Adrenal gland (tissue), 12 donors: ENCODE measurements around the gene FOXN1. TPM values are rescaled to one million over a fixed set of nuclear protein-coding genes. Genes with fewer than 3 reads are reported as not detected.
A peak's percentile ranks its signal among the peaks of the same experiment; 100 is the strongest.

ENCODE experiments used
- DNase-seq, 7 donors: peaks; one replicate each; pipeline ENCODE4 v3.0.0-alpha.2; 2019 to 2020
- H3K27ac ChIP-seq, 5 donors: fragments of 200-600 bp; sonication (generic) in 4 of 5; 1 replicate in 3 of 5; 2 replicates in 2 of 5; pipeline versions ENCODE4 v1.5.1 to v1.8.0; 2016 to 2020; ENCODE audit warnings: mild to moderate bottlenecking in 1 of 5
- H3K27me3 ChIP-seq: fragments of 200-600 bp; 2 replicates; pipeline ENCODE4 v1.8.0; 2021
- H3K36me3 ChIP-seq, 2 donors: fragments of 200-600 bp; replicated peaks in 1 of 2; 1 replicate in 1 of 2; 2 replicates in 1 of 2; pipeline versions ENCODE4 v1.5.1 to v1.8.0; 2018 to 2022
- H3K4me1 ChIP-seq, 2 donors: fragments of 200-600 bp; replicated peaks in 1 of 2; 1 replicate in 1 of 2; 2 replicates in 1 of 2; pipeline versions ENCODE4 v1.5.1 to v1.8.0; 2018 to 2021
- H3K4me3 ChIP-seq, 4 donors: fragments of 200-600 bp; sonication (generic) in 3 of 4; one replicate each; pipeline ENCODE4 v1.5.1; 2016 to 2018
- H3K9me3 ChIP-seq, 3 donors: fragments of 200-600 bp; sonication (generic) in 1 of 3; replicated peaks in 1 of 3; 1 replicate in 2 of 3; 2 replicates in 1 of 3; pipeline versions ENCODE4 v1.5.1 to v1.8.0; 2016 to 2021
- POLR2A ChIP-seq, 2 donors: fragments of 450-650 bp; IDR thresholded peaks; one replicate each; pipeline ENCODE4 v1.6.1; 2017; ENCODE audit warnings: antibody characterized with exemption in 2 of 2, mild to moderate bottlenecking in 2 of 2, moderate library complexity in 1 of 2
- WGBS, 4 donors: extraction: QIAGEN DNeasy Blood & Tissue Kit in 2 of 4; methylation state at CpG; one replicate each; pipeline versions ENCODE4 v1.1.5 to v1.1.7; 2013 to 2017; 5-methylcytosine and 5-hydroxymethylcytosine counted together
- intact Hi-C, 2 donors: fragments of 100-400 bp; cut with DNase I; formaldehyde crosslinking; loops; one replicate each; pipeline versions ENCODE4 v1.14.1 to v1.15.0; 2022 to 2023
- polyA plus RNA-seq, 3 donors: library from polyadenylated mRNA; stranded (reverse); fragments of 200-250 nt in 2 of 3; fragments of 350-450 nt in 1 of 3; fragmentation: Illumina TruSeq in 1 of 3; extraction: RNeasy Lipid Tissue Mini Kit (QIAGEN cat#74804) in 1 of 3; gene quantifications; one replicate each; pipeline ENCODE4 v1.2.3, GENCODE V29; 2013 to 2014
- total RNA-seq, 9 donors: library from RNA; depleted of rRNA in 4 of 9; stranded (reverse); fragments of >200 nt in 4 of 9; fragments of 120-200 nt in 1 of 9; fragmentation: NEBNext Ultra II Directional in 1 of 9; extraction: Animal tissue kit (Norgen Biotek cat#: 25700) in 1 of 9; gene quantifications; one replicate each; pipeline versions ENCODE4 v1.1.0 to v1.2.4, GENCODE V29; 2013 to 2023
- TF ChIP-seq, protein P1 (sequence below), 6 experiments: fragments of 450-650 bp in 4 of 6; fragments of 200-600 bp in 2 of 6; sonication (generic) in 1 of 6; IDR thresholded peaks; 1 replicate in 5 of 6; 2 replicates in 1 of 6; pipeline versions ENCODE4 v1.5.1 to v1.8.0; 2016 to 2021; ENCODE audit warnings: antibody characterized with exemption in 6 of 6, mild to moderate bottlenecking in 2 of 6, moderate library complexity in 1 of 6
- donor health status: healthy with polysubstance abuse.
- donor health status: Bipolar disorder and iron deficiency.
- donor health status: DM: yes; HTN: yes; CAD: no.
- donor health status: DM: no; HTN: no; CAD: no.
- donor health status: DM: no; HTN: no; CAD: no.
- donor health status: DM: yes; HTN: yes; CAD: no.

The FOXN1 gene
- total and polyA plus RNA-seq, 12 donors = 0.06 TPM; not detected in 11

DNA sequence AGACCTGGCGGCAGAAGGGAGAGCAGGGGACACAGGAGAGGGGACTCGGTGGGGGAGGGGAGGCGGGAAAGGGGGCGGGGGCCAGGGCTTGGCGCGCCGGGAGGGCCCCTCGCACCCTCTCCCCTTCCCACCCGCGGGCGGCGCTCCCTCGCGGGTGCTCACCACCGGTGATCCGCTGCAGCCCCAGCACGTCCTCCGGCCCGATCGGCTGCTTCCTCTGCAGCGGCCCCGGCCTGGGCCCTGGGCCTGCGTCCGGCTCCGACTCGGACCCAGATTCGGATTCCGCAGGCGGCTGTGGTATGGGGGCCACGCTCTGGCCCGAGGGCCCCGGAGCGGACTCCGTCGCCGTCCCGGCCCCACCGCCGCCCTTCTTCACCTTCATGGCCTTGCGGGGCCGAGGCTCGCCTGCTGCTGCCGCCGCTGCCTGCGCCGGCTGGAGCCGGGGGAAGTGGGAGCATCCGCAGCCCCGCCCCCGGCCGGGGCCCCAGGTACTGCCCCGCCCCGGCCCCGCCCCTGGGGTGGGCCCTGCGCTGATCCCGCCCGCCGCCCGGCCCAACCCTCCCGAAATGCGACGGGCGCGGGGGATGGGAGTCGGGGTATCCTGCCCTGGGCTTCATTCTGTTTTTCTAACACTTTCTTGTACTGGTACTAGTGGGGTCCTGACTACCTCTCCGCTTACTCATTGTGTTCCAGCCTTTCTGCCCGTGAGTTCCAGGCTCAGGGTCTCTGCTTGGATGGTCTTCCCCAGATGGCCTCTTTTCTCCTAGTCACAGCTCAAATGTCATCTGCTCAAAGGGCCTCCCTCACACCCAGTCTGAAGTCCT is 46.2 kb downstream of the FOXN1 start, which contains the start of gene UNC119:
Gene UNC119 (minus strand): TSS at position 449 of the 824 bp plus-strand sequence. CDS start 67 bp downstream, at position 382.
- Histone ChIP-seq H3K4me1 (peaks cover 7 to 22% of the 10 kb centered on the region in 2 donors), H3K27me3 (no peaks in the 10 kb centered on the region), H3K27ac (peak within 1 kb of the TSS in 3 of 5 donors; percentile 62 to 72 (median 69)), H3K4me3 (peak within 1 kb of the TSS in 3 of 4 donors; percentile 65 to 93 (median 79)), H3K36me3 (peaks cover 0 to 40% of the 10 kb centered on the region in 2 donors), H3K9me3 (no peaks in the 10 kb centered on the region)
- intact Hi-C loops = no loop called here
- WGBS, 4 donors = 2% methylated on average over 17 to 67 of the region's 67 CpGs
- TF ChIP-seq, protein P1, sequence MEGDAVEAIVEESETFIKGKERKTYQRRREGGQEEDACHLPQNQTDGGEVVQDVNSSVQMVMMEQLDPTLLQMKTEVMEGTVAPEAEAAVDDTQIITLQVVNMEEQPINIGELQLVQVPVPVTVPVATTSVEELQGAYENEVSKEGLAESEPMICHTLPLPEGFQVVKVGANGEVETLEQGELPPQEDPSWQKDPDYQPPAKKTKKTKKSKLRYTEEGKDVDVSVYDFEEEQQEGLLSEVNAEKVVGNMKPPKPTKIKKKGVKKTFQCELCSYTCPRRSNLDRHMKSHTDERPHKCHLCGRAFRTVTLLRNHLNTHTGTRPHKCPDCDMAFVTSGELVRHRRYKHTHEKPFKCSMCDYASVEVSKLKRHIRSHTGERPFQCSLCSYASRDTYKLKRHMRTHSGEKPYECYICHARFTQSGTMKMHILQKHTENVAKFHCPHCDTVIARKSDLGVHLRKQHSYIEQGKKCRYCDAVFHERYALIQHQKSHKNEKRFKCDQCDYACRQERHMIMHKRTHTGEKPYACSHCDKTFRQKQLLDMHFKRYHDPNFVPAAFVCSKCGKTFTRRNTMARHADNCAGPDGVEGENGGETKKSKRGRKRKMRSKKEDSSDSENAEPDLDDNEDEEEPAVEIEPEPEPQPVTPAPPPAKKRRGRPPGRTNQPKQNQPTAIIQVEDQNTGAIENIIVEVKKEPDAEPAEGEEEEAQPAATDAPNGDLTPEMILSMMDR (IDR thresholded peaks at IDR 0.05) = no peak
- TF ChIP-seq POLR2A (IDR thresholded peaks at IDR 0.05) = peak; percentile 55 to 64
- peak; percentile 67 to 83 (median 80) for DNase-seq

- intact Hi-C loops = no loop called here
These were observed 46.9 kb downstream of the FOXN1 start for GRCh38 chr17:28553000-28553505.

GRCh38 chr17:28554565-28554964 is 48.4 kb downstream of the FOXN1 start:
- TF ChIP-seq, protein P1 (IDR thresholded peaks at IDR 0.05) = no peak
- TF ChIP-seq POLR2A (IDR thresholded peaks at IDR 0.05) = no peak
- peaks cover 0 to 58% of the 10 kb centered on the region in 2 donors for H3K36me3 ChIP-seq
- H3K4me1 ChIP-seq = peaks cover 7 to 20% of the 10 kb centered on the region in 2 donors
- no peak overlapping the region for H3K4me3 ChIP-seq
- H3K9me3 ChIP-seq = no peaks in the 10 kb centered on the region
- H3K27ac ChIP-seq = no peak overlapping the region
- 80 to 96% (median 83%) methylated on average over 5 to 6 of the region's 6 CpGs for WGBS, 4 donors
- intact Hi-C loops = no loop called here
- DNase-seq = no peak
- no peaks in the 10 kb centered on the region for H3K27me3 ChIP-seq

More at GRCh38 chr17:28553000-28553505, 46.9 kb downstream of the FOXN1 start:
- peaks cover 0 to 44% of the 10 kb centered on the region in 2 donors for H3K36me3 ChIP-seq
- H3K4me3 ChIP-seq = no peak overlapping the region
- TF ChIP-seq POLR2A (IDR thresholded peaks at IDR 0.05) = no peak
- TF ChIP-seq, protein P1 (IDR thresholded peaks at IDR 0.05) = no peak
- peaks cover 7 to 22% of the 10 kb centered on the region in 2 donors for H3K4me1 ChIP-seq
- DNase-seq = no peak
- no peaks in the 10 kb centered on the region for H3K9me3 ChIP-seq
- H3K27ac ChIP-seq = peak overlapping the region in 1 of 5 donors; percentile 72
- WGBS, 4 donors = 89 to 91% (median 90%) methylated on average over 5 of the region's 5 CpGs
- H3K27me3 ChIP-seq = no peaks in the 10 kb centered on the region

GRCh38 chr17:28555022-28555421 is 48.9 kb downstream of the FOXN1 start:
- Histone ChIP-seq H3K36me3 (peaks cover 0 to 63% of the 10 kb centered on the region in 2 donors), H3K4me3 (no peak overlapping the region), H3K9me3 (no peaks in the 10 kb centered on the region), H3K4me1 (peaks cover 7 to 15% of the 10 kb centered on the region in 2 donors), H3K27ac (no peak overlapping the region), H3K27me3 (no peaks in the 10 kb centered on the region)
- no peak for TF ChIP-seq POLR2A (IDR thresholded peaks at IDR 0.05)
- TF ChIP-seq, protein P1 (IDR thresholded peaks at IDR 0.05) = no peak
- intact Hi-C loops = no loop called here
- DNase-seq = no peak
- 95 to 98% (median 97%) methylated on average over 3 of the region's 3 CpGs for WGBS, 4 donors
